Neuronal stem cell (in vitro differentiated cells): ENCODE data around the gene MYPN.

ENCODE experiments used
- DNase-seq: peaks from one replicate; pipeline ENCODE4 v3.0.0-alpha.2; 2013; ENCODE audit warnings: low spot score
- H2AFZ ChIP-seq: one replicate; pipeline ENCODE4 v1.6.1; 2013; ENCODE audit warnings: mild to moderate bottlenecking, low read length, inconsistent platforms
- H2AK5ac ChIP-seq: 2 replicates; pipeline ENCODE4 v1.6.1; 2013; ENCODE audit warnings: low read depth, mild to moderate bottlenecking, inconsistent platforms, low read length, moderate library complexity, mixed read lengths
- H2BK120ac ChIP-seq: 2 replicates; pipeline ENCODE4 v1.6.1; 2013; ENCODE audit warnings: low read depth, mild to moderate bottlenecking, inconsistent platforms, low read length, moderate library complexity, mixed read lengths
- H2BK12ac ChIP-seq: one replicate; pipeline ENCODE4 v1.6.1; 2013; ENCODE audit warnings: low read length, inconsistent platforms
- H2BK15ac ChIP-seq: 2 replicates; pipeline ENCODE4 v1.6.1; 2013; ENCODE audit warnings: mild to moderate bottlenecking, low read length, inconsistent platforms, mixed read lengths
- H2BK5ac ChIP-seq: one replicate; pipeline ENCODE4 v1.6.1; 2013; ENCODE audit warnings: inconsistent platforms, mild to moderate bottlenecking, low read length, moderate library complexity
- H3K14ac ChIP-seq: one replicate; pipeline ENCODE4 v1.6.1; 2013; ENCODE audit warnings: low read length, inconsistent platforms
- H3K18ac ChIP-seq: 2 replicates; pipeline ENCODE4 v1.6.1; 2013; ENCODE audit warnings: low read length, inconsistent platforms
- H3K23ac ChIP-seq: 2 replicates; pipeline ENCODE4 v1.6.1; 2013; ENCODE audit warnings: low read depth, mild to moderate bottlenecking, mixed read lengths, low read length, inconsistent platforms; ENCODE audit not compliant: poor library complexity
- H3K27ac ChIP-seq: replicated peaks from 3 replicates; pipeline ENCODE4 v1.5.1; 2013; ENCODE audit warnings: low read length, inconsistent platforms
- H3K27me3 ChIP-seq, 3 experiments: 2 replicates each; pipeline ENCODE4 v1.6.1; 2013; ENCODE audit warnings: low read length in 3 of 3, mild to moderate bottlenecking in 2 of 3, inconsistent platforms in 1 of 3, low read depth in 1 of 3, mixed read lengths in 1 of 3, moderate library complexity in 1 of 3; ENCODE audit not compliant: control insufficient read depth in 3 of 3, insufficient read depth in 3 of 3
- H3K36me3 ChIP-seq, 2 donors: replicated peaks in 1 of 2; 2 replicates each; pipeline ENCODE4 v1.6.1; 2013; ENCODE audit warnings: low read length in 2 of 2; ENCODE audit not compliant: control insufficient read depth in 2 of 2, insufficient read depth in 2 of 2
- H3K4ac ChIP-seq: 2 replicates; pipeline ENCODE4 v1.6.1; 2013; ENCODE audit warnings: inconsistent platforms, mild to moderate bottlenecking, low read length, moderate library complexity
- H3K4me1 ChIP-seq, 2 donors: 1 replicate in 1 of 2; 2 replicates in 1 of 2; pipeline ENCODE4 v1.6.1; 2013; ENCODE audit warnings: low read length in 2 of 2, low read depth in 1 of 2; ENCODE audit not compliant: control insufficient read depth in 2 of 2, insufficient read depth in 1 of 2
- H3K4me2 ChIP-seq: one replicate; pipeline ENCODE4 v1.6.1; 2013; ENCODE audit warnings: mild to moderate bottlenecking, low read length, inconsistent platforms; ENCODE audit not compliant: insufficient read depth, poor library complexity, severe bottlenecking
- H3K4me3 ChIP-seq, 2 donors: 2 replicates each; pipeline ENCODE4 v1.5.1; 2013; ENCODE audit warnings: low read length in 2 of 2, mild to moderate bottlenecking in 2 of 2, inconsistent platforms in 1 of 2, moderate library complexity in 1 of 2
- H3K79me1 ChIP-seq: one replicate; pipeline ENCODE4 v1.6.1; 2013; ENCODE audit warnings: low read depth, mild to moderate bottlenecking, inconsistent platforms, low read length, moderate library complexity
- H3K9ac ChIP-seq: one replicate; pipeline ENCODE4 v1.6.1; 2013; ENCODE audit warnings: mild to moderate bottlenecking, low read depth, low read length, inconsistent platforms; ENCODE audit not compliant: poor library complexity
- H3K9me3 ChIP-seq, 2 donors: replicated peaks in 1 of 2; 2 replicates each; pipeline versions ENCODE3 to v1.6.1; 2013; ENCODE audit warnings: low read length in 2 of 2, mild to moderate bottlenecking in 2 of 2, inconsistent platforms in 1 of 2, low read depth in 1 of 2, mixed read lengths in 1 of 2, moderate library complexity in 1 of 2; ENCODE audit not compliant: control insufficient read depth in 2 of 2, insufficient read depth in 1 of 2
- H4K8ac ChIP-seq: one replicate; pipeline ENCODE4 v1.6.1; 2013; ENCODE audit warnings: low read depth, mild to moderate bottlenecking, inconsistent platforms, low read length, moderate library complexity
- H4K91ac ChIP-seq: one replicate; pipeline ENCODE4 v1.6.1; 2013; ENCODE audit warnings: low read length, low read depth, mild to moderate bottlenecking, inconsistent platforms; ENCODE audit not compliant: poor library complexity
- WGBS, 2 donors: extraction: QIAGEN DNeasy Blood & Tissue Kit; methylation state at CpG; one replicate each; pipeline ENCODE4 v1.1.7; 2013; ENCODE audit warnings: missing lambda C conversion rate in 2 of 2, mixed read lengths in 1 of 2; ENCODE audit not compliant: insufficient read length in 2 of 2, insufficient replicate concordance in 1 of 2; ENCODE audit errors: extremely low coverage in 2 of 2; 5-methylcytosine and 5-hydroxymethylcytosine counted together

Gene MYPN

GRCh38 chr10:68163735-68164134 lies 54.4 kb downstream of the MYPN start:
- WGBS, 2 donors: no CpG with 5 or more reads among the region's 2 CpGs
- DNase-seq: no peak
- Histone ChIP-seq H4K8ac (no peak overlapping the region), H3K9ac (no peak overlapping the region), H2BK120ac (no peak overlapping the region), H2AFZ (no peak overlapping the region), H3K4ac (no peak overlapping the region), H3K9me3 (no peaks in the 10 kb centered on the region), H3K18ac (no peak overlapping the region), H3K36me3 (no peaks in the 10 kb centered on the region), H2AK5ac (no peak overlapping the region), H3K14ac (no peak overlapping the region), H3K4me1 (no peaks in the 10 kb centered on the region), H2BK5ac (no peak overlapping the region), H3K79me1 (no peaks in the 10 kb centered on the region), H3K4me2 (no peak overlapping the region), H3K23ac (no peak overlapping the region), H3K27ac (no peak overlapping the region), H4K91ac (no peak overlapping the region), H2BK12ac (no peak overlapping the region), H3K27me3 (peaks cover 0 to 3% (median 0%) of the 10 kb centered on the region in 3 experiments), H2BK15ac (no peak overlapping the region), H3K4me3 (no peak overlapping the region)

DNA sequence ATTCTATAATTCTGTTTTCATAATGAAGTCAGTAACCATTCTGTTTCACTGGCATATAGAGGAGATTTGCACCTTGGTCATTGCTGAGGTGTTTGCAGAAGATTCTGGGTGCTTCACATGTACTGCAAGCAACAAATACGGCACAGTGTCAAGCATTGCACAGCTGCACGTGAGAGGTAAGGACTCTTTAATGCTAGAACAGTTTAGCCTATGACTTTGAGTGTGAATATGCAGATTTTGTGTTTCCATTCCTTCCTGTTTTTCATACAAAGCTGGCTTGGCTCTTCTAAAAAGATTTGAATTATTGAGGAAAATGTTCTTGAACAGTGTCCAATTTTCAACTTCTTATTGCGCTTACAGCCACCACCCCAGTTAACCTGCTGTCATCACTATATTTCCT lies 56.4 kb downstream of the MYPN start:
- no peak overlapping the region for H3K4ac ChIP-seq
- no peak for DNase-seq
- WGBS, 2 donors: no CpG with 5 or more reads among the region's 3 CpGs
- H2BK12ac ChIP-seq: no peak overlapping the region
- no peak overlapping the region for H3K23ac ChIP-seq
- no peaks in the 10 kb centered on the region for H3K9me3 ChIP-seq
- H2AFZ ChIP-seq: no peak overlapping the region
- no peak overlapping the region for H2AK5ac ChIP-seq
- H3K4me1 ChIP-seq: no peaks in the 10 kb centered on the region
- no peak overlapping the region for H2BK15ac ChIP-seq
- no peak overlapping the region for H2BK5ac ChIP-seq
- no peaks in the 10 kb centered on the region for H3K36me3 ChIP-seq
- H4K8ac ChIP-seq: no peak overlapping the region
- no peak overlapping the region for H4K91ac ChIP-seq
- H3K79me1 ChIP-seq: no peaks in the 10 kb centered on the region
- H2BK120ac ChIP-seq: no peak overlapping the region
- H3K27me3 ChIP-seq: peaks cover 0 to 3% (median 0%) of the 10 kb centered on the region in 3 experiments
- no peak overlapping the region for H3K18ac ChIP-seq
- H3K27ac ChIP-seq: no peak overlapping the region
- H3K4me3 ChIP-seq: no peak overlapping the region
- no peak overlapping the region for H3K14ac ChIP-seq
- H3K4me2 ChIP-seq: no peak overlapping the region
- no peak overlapping the region for H3K9ac ChIP-seq

DNA sequence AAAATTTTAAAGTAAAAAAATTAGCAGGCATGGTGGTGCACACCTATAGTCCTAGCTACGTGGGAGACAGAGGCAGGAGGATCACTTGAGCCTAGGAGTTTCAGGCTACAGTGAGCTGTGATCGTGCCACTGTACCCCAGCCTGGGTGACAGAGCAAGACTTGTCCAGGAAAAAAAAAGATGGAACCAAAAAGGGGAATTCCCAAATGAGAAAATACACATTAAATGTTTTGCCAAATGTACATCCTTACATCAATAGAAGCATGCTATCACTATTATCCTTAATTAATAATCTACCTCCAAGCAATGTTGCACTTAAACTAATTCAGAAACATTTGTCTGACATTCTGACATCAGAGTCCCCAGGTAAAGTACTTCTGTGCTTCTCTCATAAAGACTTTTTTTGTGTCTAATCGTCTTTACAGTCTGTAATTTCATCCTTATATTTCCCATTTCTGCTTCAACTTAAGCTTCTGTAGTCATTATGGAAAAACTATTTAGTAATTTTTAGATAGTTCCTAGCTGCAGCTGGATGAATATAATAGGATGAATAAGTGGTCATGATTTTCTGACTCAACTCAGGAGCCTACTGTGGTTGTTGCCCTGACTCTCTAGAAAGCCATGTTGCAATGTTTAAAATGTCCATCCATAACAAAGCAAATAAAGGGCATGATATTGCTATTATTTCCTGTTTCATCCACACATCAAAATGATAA lies 57.7 kb downstream of the MYPN start:
- Histone ChIP-seq H2AFZ (no peak overlapping the region), H3K14ac (no peak overlapping the region), H3K27ac (no peak overlapping the region), H3K18ac (no peak overlapping the region), H3K23ac (no peak overlapping the region), H3K4me3 (no peak overlapping the region), H3K4me1 (no peaks in the 10 kb centered on the region), H2BK5ac (no peak overlapping the region), H3K9ac (no peak overlapping the region), H2AK5ac (no peak overlapping the region), H3K27me3 (peaks cover 0 to 3% (median 0%) of the 10 kb centered on the region in 3 experiments), H3K79me1 (no peaks in the 10 kb centered on the region), H3K4me2 (no peak overlapping the region), H3K36me3 (no peaks in the 10 kb centered on the region), H3K9me3 (no peaks in the 10 kb centered on the region), H4K8ac (no peak overlapping the region), H2BK15ac (no peak overlapping the region), H2BK12ac (no peak overlapping the region), H3K4ac (no peak overlapping the region), H2BK120ac (no peak overlapping the region), H4K91ac (no peak overlapping the region)
- no CpG with 5 or more reads among the region's 3 CpGs for WGBS, 2 donors
- no peak for DNase-seq

GRCh38 chr10:68167586-68168189 lies 58.4 kb downstream of the MYPN start:
- no peak overlapping the region for H2BK5ac ChIP-seq
- H4K91ac ChIP-seq: no peak overlapping the region
- no peaks in the 10 kb centered on the region for H3K9me3 ChIP-seq
- H2BK120ac ChIP-seq: no peak overlapping the region
- H3K23ac ChIP-seq: no peak overlapping the region
- H3K18ac ChIP-seq: no peak overlapping the region
- no peak overlapping the region for H2BK12ac ChIP-seq
- WGBS, 2 donors: no CpG with 5 or more reads among the region's 6 CpGs
- H2AK5ac ChIP-seq: no peak overlapping the region
- H3K4me3 ChIP-seq: no peak overlapping the region
- H3K4me1 ChIP-seq: no peaks in the 10 kb centered on the region
- no peak overlapping the region for H3K27ac ChIP-seq
- no peak overlapping the region for H3K14ac ChIP-seq
- H4K8ac ChIP-seq: no peak overlapping the region
- H3K27me3 ChIP-seq: peaks cover 0 to 3% (median 0%) of the 10 kb centered on the region in 3 experiments
- no peak overlapping the region for H3K4me2 ChIP-seq
- H3K36me3 ChIP-seq: no peaks in the 10 kb centered on the region
- no peaks in the 10 kb centered on the region for H3K79me1 ChIP-seq
- no peak overlapping the region for H2BK15ac ChIP-seq
- no peak overlapping the region for H2AFZ ChIP-seq
- H3K9ac ChIP-seq: no peak overlapping the region
- no peak overlapping the region for H3K4ac ChIP-seq
- no peak for DNase-seq
